ENCODE data around the gene ZBTB7A.

Gene ZBTB7A

DNA sequence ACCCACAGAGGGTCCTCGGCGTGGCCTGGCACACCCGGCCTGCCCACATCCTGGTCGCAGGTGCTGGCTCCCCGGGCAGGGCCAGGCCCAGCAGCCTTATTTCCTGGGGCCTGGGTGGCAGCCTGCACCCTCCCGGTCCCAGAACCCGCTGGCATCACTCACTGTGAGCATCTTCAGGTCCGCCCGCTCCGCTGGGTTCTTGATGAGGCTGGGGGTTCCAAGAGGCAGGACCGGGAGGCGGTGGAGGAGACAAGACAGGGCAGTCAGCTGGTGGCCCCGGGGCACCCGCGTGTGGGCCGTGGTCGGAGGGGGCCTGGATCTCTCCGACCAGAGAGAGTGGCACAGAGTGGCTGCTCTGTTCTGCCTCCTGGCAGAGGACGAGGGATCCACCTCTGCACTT, 27.6 kb upstream of the ZBTB7A start:
- DNase-seq (ENCODE audit: low spot score) = no peak

DNA sequence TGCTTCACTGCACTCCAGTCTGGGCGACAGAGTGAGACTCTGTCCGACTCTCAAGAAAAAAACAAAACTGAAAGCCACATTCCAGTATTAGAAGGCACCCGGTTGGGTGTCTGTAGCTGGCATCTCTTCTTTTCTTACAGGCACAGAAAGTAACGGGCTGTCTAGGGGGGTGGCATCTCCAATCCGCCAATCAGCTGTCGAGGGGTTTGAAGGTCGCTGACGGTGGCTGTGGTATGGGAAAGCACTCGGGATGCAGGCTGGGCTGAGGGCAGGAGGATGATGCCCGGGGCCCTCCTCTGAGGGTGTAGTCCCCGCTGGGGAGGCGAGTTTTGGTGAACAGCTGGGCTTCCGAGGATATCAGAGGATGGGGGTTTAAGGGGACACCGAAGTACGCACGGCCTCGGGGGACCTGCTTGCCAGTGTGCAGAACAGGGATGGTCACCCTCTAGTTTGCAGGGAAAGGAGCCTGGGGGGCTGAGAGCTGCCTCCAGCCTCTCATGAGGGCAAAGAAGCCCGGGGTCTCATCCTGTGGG, 27.0 kb upstream of the ZBTB7A start:
- no peak for DNase-seq (ENCODE audit: low spot score)

DNA sequence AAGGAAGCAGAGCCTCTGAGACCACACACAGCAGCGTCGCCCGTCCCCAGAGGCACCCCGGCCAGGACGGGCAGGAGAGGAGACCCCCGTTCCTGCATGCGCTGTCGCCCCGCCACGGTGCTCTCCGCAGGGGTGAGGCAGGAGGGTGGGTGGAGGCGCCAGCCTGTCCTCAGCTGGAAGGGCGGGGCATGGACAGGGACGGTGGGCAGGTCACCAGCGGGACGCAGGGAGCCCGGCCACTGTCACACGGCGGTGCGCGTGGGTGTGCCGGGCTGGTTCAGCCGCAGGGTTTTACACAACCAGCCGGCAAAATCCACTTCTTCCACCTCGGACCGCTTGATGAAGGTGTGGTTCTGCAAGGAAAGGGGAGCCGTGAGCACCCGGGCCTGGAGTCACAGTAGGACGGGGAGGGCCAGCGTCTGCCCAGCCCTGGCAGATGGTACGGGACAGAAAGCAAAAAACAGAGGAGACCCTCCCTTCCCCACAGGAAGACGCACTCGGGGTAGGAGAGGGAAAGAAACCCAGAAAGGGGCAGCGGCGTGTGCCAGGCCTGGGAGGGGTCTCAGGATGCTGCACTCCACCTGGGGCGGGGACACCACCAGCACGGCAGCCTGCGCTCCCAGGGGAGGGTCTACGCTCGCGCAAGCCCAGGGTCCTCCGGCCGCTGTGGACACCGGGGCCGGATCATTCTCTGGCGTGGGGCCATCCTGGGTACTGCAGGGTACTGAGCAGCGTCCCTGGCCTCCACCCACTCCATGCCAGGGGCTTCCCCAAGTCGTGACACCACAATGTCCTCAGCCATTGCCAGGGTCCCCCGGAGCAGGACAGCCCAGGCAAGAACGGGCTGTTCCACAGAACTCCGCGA, 23.9 kb upstream of the ZBTB7A start:
- no peak for DNase-seq (ENCODE audit: low spot score)

DNA sequence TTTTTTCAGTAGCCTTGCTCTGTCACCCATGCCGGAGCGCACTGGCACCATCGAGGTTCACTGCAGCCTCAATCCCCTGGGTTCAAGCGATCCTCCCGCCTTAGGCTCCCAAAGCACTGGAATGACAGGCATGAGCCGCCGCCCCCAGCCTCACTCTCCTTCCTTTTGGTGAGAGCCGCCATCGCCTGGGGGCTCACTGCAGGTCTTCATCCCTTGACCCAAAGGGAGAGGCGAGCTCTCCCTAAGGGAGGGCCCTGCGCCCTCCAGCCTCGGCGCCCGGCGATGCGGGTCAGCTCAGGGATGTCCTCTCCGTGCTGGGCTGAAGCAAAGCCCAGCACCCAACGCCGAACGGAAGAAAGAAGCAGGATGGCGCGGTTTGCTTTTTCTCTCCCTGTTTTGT, 23.2 kb upstream of the ZBTB7A start:
- DNase-seq (ENCODE audit: low spot score) = no peak

DNA sequence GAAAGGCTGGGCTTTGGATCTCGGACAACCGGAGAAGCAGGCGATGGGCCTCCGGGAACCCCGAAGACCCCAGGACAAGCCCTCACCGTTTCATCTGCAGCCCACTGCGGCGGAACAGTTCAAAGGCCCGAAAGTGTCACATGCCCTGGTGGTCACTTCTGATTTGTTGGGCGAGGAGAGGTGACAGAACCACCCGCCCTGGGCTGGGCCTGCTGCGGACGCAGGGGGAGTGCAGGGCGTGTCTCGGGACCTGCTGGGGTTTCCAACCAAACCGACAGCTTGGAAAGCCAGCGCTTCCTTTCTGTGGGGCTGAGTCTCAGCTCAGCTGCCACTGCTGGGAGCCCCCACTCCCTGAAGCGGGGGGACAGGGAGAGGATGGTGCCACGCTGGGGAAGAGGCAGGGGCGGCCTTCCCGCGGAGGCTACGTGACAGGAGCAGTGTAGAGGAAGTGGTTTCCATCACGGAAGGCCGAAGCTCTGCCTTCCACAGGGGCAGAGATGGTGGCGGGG, 22.8 kb upstream of the ZBTB7A start:
- no peak for DNase-seq (ENCODE audit: low spot score)

DNA sequence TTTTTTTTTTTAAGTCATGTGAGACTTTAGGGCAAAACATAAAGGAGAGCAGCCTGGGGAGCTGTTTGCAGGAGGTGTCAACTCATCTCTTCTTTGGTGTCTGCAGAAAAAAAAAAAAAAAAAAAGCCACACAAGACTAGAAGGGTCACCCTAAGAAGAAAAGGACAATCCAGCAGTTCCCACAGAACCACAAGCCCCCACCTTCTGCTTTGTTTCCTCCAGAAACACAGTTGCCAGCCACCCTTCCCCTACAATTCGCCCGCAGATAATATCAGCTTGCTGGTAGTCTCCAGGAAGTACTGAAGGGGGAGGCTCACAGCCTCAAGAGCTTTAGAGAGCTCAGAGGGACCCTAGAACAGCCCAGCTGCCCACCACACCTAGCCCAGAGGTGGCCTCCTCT, 22.3 kb upstream of the ZBTB7A start:
- no peak for DNase-seq (ENCODE audit: low spot score)

DNA sequence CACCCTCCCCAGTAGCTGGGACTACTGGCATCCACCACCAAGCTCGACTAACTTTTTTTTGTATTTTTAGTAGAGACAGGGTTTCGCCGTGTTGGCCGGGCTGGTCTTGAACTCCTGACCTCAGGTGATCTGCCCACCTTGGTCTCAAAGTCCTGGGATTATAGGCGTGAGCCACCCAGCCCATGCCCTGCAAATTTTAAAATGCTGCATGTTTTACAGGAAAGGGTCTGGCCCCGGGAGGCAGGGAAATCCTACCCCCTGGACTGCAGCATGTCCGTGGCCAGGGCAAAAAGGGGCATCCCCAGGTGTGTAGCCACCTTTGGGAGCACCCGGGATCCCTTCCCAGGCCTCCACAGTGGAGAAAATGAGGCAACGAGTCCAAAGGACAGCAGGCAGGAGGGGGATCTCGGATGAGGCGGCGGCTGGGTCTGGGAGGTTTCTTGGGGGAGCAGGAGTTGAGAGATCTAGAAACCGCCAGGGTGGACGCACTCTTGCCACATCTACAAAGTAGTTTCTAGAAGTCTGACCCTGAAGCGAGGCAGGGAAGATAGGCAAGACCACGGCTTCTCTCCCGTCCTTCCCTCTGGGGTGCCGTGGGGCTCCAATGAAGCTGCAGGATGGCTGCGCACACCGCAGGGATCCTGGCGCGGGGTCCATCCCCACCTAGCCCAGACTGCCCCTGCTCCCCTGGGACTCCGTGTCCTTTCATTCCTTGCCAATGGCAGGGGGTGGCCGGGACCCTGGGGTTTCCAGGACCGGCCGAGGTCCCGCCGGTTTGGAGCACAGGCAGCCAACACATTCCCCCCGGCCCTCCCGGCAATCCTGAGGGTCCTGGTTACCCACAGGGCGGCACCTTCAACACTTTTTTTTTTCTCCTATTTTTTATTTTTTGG, 21.3 kb upstream of the ZBTB7A start:
- no peak for DNase-seq (ENCODE audit: low spot score)

DNA sequence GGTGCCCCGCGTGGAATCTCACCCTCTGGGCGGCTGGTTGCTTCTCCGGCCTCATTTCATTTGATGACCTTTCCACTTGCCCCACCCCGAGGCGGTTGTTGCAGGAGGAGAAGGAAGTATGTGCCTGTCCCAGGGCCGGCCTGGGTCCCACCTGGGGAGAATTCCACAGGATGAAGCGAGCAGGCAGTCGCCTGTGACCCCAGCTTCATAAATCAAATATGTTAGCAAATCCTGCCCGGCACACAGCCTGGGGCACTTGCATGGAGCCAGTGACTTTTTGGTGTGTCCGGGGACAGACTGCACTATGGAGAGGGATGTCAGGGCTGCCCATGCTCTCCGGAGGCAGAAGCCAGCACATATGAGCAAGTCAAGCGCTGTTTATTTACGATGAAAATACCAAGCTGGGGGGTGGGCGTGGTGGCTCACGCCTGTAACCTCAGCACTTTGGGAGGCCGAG, 19.7 kb upstream of the ZBTB7A start:
- DNase-seq (ENCODE audit: low spot score) = no peak

DNA sequence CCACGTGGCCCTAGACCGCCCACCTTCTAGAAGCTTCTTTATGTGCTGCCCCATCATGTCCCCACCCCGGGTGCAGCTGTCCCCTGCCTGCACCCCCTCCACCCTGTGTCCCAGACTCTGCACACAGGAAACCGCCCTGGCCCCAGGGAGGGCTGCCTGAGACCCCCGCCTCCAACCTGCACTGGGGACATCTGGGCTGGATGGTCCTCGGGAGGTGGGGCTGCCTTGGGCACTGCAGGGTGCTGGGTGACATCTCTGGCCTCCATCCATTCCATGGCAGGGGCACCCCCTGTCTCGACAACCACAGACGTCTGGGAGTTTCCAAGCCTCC, 17.8 kb upstream of the ZBTB7A start:
- no peak for DNase-seq (ENCODE audit: low spot score)

DNA sequence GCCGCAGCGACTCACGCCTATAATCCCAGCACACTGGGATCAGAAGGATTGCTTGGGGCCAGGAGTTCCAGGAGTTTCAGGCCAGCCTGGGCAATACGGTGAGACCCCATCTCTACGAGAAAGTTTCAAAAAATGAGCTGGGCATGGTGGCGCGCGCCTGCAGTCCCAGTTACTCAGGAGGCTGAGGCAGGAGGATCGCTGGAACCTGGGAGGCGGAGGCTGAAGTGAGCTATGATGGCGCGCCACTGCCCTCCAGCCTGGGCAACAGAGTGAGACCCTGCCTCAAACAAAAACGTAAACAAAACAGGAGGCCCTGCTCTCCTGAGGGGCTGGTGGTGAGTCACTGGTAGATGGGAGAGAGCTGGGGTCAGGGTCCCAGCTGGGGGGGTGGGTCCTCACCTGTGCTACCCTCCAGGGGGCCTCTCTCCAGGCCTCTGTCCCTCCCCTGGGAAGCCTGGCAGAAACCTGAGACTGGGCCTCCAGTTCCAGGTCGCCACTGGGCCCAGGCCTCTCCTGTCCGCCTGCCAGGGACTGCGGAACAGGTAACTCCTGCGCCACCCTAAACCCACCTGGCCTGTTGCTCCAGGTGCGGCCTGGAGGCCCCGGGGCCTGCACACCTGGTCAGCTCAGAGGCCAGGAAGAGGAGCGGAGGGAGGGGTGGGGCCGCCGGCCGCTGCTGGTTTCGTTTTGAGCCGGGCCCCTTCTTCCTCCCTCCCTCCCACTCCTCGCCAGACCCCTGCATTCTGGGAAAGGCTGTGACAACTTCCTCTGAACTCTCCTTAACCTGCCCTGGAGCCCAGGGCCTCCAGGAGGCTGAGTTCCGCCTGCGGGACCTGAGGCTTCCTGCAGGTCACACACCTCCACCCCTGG, 17.2 kb upstream of the ZBTB7A start:
- DNase-seq (ENCODE audit: low spot score) = no peak

DNA sequence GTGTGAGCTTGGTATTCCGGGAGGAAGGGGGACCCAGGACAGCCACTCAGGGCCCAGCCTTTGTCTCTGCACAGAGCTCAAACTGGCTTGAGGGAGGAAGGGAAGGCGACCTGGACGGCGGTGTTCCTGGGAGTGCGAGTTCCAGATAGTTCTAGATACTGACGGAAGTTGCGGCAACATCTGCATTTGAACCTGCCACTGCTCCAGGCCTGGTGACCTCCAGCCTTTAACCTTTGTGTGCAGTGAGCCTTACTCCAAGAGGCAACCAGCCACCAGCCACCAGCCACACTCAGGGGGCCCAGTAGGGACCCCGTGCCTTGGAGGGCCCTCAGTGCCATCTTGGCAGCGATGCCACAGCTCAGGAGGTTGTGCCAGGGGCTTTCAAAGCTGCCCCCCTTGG, 15.5 kb upstream of the ZBTB7A start:
- no peak for DNase-seq (ENCODE audit: low spot score)

DNA sequence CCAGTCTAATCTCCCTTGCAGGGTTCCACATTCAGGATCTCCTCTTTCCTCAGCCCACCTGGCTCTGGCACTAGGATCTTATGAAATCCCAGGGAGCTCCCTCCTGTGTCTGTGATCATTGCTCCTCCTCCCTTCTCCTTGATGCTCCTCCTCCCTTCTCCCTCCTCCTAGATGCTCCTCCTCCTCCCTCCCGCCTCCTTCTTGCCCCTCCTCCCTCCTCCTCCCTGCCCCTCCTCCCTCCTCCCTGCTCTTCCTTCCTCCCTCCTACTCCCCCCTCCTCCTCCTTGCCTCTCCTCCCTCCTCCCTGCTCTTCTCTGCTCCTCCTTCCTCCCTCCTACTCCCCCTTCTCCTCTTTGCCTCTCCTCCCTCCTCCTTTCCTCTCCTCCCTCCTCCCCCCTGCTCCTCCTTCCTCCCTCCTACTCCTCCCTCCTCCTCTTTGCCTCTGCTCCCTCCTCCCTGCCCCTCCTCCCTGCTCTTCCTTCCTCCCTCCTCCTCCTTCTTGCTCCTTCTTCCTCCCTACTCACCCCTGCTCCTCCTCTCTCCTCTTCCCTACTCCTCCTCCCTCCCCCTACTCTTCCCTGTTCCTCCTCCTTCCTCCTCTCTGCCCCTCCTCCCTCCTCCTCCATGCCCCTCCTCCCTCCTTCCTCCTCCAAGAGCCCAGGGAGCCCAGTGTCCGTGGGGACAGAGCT, 14.9 kb upstream of the ZBTB7A start:
- DNase-seq (ENCODE audit: low spot score) = no peak

DNA sequence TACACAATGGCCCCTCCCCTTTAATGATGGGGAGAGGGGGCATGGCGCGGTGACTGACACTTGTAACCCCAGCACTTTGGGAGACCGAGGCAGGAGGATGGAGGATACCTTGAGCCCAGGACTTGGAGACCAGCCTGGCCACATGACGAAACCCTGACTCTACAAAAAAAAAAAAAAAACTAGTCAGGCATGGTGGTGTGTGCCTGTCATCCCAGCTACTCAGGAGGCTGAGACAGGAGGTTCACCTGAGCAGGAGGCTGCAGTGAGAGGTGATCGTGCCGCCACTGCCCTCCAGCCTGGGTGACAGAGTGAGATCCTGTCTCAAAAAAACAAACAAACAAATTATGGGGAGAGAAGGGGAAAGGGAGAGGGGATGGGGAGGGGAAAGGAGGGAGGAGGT, 13.8 kb upstream of the ZBTB7A start:
- no peak for DNase-seq (ENCODE audit: low spot score)

DNA sequence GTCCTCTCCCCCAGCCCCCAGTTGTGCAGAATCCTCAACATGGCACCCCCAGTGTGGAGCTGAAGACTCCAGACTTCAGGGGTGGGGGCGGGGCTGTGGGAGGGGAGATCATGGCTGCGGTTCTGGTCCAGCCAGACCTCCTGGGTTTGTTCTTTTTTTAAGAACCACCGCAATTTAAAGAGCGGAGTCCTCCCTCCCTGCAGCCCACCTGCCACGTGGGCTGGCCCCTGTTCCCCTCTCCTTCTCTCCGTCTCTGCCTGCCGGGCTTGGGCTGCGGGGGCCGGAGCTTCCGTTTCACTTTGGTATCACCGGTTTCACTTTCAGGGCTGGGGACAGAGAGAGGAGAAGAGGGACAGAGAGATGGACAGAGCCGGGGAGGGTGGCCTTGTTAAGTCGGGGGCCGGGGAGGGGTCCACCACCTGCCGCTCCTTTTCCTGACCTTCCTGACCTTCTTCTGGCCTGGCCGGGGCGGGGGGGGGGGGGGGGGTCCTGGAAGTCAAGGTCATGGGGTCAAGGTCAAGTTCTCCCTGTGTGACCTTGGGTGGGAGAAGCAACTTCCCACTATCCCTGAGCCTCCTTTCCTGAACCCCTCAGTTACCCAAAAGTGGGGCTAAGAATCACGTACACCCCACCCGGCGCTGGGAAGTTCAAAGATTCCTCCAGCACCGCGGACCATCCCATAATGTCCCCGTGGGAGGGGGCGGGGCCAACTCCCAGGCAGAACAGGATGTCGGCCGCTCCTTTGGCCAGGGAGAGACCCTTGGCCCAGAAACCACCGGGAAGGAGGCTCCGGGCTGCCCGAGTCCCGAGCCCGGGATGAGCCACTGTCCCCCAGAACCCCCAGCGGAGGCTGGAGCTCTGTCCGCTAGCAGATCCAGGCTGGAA, 11.3 kb upstream of the ZBTB7A start:
- no peak for DNase-seq (ENCODE audit: low spot score)

DNA sequence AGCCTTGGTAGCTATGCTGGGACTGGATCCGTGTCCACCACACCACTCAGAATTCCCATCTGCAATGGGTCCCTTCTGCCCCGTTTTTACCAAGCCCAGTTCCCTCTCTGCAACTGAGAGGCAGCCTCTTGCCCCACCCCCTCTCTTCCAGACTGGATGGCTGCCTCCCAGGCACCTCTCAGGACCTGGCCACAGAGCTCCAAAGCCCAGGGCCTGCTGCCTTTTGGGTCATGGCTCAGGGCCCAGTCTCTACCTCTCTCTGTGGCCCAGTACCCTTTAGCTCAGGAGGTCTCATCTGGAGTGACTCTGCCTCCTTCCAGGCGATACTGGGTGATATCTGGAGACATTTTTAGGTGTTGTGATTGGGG, 10.3 kb upstream of the ZBTB7A start:
- no peak for DNase-seq (ENCODE audit: low spot score)

DNA sequence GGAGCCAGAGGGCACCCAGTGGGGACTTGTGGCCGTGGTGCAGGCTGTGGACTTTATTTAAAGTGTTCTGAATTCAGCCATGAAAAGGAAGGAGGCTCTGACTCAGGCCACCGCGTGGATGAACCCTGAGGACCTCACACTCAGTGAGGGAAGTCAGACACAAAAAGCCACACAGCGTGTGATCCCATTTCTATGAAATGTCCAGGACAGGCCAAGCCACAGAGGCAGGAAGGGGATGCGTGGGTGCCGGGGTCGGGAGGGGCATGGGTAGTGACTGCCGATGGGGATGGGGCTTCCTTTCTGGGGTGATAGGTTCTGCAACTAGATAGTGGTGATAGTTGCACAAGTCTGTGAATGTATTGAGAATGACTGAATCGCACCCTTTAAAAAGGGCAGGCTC, 8.7 kb upstream of the ZBTB7A start:
- DNase-seq (ENCODE audit: low spot score) = no peak

DNA sequence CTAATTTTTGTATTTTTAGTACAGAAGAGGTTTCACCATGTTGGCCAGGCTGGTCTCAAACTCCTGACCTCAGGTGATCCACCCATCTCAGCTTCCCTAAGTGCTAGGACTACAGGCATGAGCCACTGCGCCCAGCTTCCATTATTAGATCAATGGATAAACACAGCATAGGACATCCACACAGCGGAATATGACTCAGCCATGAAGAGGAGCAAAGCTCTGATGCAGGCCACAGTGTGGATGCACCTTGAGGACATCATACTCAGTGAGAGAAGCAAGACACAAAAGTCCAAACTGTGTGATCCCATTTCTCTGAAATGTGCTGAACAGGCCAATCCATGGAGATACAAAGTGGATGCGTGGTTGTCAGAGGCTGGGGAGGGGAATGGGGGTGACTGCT, 4.9 kb upstream of the ZBTB7A start:
- no peak for DNase-seq (ENCODE audit: low spot score)

DNA sequence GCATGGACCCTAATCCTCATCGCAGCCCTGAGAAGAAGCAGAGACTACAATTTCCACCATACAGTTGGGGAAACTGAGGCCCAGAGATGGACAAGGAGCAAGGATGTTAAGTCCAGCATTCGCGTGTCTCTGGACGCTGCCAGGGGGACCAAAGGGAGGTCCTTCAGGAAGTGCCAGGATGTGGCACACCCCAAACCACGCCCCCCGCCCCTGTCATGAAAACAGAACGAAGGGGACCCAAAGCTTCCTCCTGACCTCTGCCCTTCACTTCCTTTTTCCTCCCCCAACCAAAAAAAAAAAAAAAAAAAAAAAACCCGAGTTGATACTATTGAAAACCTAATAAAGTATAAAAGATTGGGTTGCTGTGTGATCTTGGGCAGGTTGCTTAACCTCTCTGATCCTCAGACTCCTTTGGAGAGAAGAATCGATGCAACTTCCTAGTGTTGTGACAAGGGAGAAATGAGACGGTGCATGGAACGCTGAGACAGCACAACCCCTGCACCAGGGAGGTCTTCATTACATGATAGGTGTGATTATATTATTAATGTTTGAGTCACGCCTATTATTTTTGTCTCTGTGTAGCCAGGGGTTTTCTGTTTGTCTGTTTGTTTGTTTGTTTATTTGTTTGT, 2.7 kb upstream of the ZBTB7A start:
- DNase-seq (ENCODE audit: low spot score) = no peak

DNA sequence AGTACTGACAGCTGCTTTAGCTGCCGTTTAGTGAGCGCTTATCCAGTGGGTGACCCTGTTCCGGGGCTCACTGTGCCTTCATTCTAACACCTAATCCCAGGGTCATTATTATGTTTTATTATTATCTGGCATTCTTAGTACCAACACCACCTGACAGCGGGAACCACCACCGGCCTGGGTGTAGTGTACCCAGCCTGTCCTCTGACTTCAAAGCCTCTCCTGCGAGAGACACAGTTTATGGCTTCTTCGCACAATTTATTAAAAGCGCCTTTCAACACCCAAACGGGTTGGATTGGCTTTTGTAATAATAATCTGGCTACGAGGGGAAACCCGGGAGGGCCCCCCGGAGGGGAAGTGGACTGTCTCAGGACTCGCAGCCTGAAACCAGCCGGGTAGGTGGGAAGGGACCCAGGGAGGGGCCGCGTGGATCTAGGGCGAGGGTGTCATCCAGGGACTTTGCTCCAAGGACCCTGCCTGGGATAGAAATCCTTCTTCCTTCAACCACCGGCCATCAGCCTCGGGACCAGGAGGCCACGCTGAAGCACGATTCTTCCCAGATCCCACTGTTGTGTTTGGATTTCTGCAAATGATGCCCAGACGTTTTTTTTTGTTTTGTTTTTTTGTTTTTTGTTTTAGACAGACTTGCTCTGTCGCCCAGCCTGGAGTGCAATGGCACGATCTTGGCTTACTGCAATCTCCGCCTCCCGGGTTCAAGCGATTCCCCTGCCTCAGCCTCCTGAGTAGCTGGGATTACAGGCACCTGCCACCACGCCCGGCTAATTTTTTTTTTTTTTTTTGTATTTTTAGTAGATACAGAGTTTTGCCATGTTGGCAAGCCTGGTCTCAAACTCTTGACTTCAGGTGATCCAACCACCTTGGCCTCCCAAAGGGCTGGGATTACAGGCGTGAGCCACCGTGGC, 1.6 kb upstream of the ZBTB7A start:
- no peak for DNase-seq (ENCODE audit: low spot score)
